Pancreas (tissue), 10 donors: ENCODE measurements around the gene DLGAP4. TPM values are rescaled to one million over a fixed set of nuclear protein-coding genes. Genes with fewer than 3 reads are reported as not detected.

Experiments used
- ATAC-seq, 4 donors: fragments of 200-7000 bp; cut with Tn5 transposase; one replicate each; pipeline versions ENCODE4 v1.8.0 to v1.9.1; 2020; ENCODE audit warnings: mild to moderate bottlenecking in 4 of 4, moderate library complexity in 4 of 4
- DNase-seq, 6 donors: peaks; one replicate each; pipeline ENCODE4 v3.0.0-alpha.2; 2020
- FAIRE-seq: peaks from 2 replicates; lab custom pipeline; 2012; peaks lifted over from hg19 to GRCh38; lab: Jason Lieb, UNC
- H3K27ac ChIP-seq, 4 donors: fragments of 200-600 bp; sonication (generic); 1 replicate in 3 of 4; 2 replicates in 1 of 4; pipeline versions ENCODE4 v1.5.0 to v1.8.0; 2020
- H3K27me3 ChIP-seq, 4 donors: fragments of 200-600 bp; one replicate each; pipeline ENCODE4 v1.8.0; 2021
- H3K36me3 ChIP-seq, 3 donors: fragments of 200-600 bp; sonication (generic) in 1 of 3; one replicate each; pipeline versions ENCODE4 v1.5.0 to v1.8.0; 2020 to 2021
- H3K4me1 ChIP-seq, 3 donors: fragments of 200-600 bp; one replicate each; pipeline ENCODE4 v1.8.0; 2021
- H3K4me3 ChIP-seq, 4 donors: fragments of 200-600 bp; sonication (generic) in 2 of 4; one replicate each; pipeline versions ENCODE4 v1.5.0 to v1.8.0; 2020 to 2021
- H3K9me3 ChIP-seq, 4 donors: fragments of 200-600 bp; one replicate each; pipeline ENCODE4 v1.8.0; 2021
- CTCF ChIP-seq, 4 donors: fragments of 200-600 bp; sonication (generic) in 3 of 4; IDR thresholded peaks; one replicate each; pipeline versions ENCODE4 v1.5.0 to v1.8.0; 2021; ENCODE audit warnings: antibody characterized with exemption in 4 of 4
- WGBS, 2 donors: extraction: QIAGEN DNeasy Blood & Tissue Kit; methylation state at CpG; one replicate each; pipeline ENCODE4 v1.1.7; 2013; 5-methylcytosine and 5-hydroxymethylcytosine counted together
- intact Hi-C, 3 donors: fragments of 100-400 bp; cut with DNase I; formaldehyde crosslinking; loops; one replicate each; pipeline versions ENCODE4 v1.11.1 to v1.14.2; 2022
- polyA plus RNA-seq, 2 donors: library from polyadenylated mRNA; stranded (reverse); fragments of 200-250 nt; gene quantifications; one replicate each; pipeline ENCODE4 v1.2.3, GENCODE V29; 2013
- total RNA-seq, 6 donors: library from RNA; stranded (reverse); fragmentation: NEBNext Ultra II Directional in 4 of 6; extraction: Animal tissue kit (Norgen Biotek cat#: 25700) in 4 of 6; gene quantifications; one replicate each; pipeline versions ENCODE4 v1.2.1 to v1.2.4, GENCODE V29; 2021 to 2023
- donor health status: healthy with polysubstance abuse.
- donor health status: DM: no; HTN: no; CAD: no; lungs with moderate emphysema.
- donor health status: DM: no; HTN: no; CAD: no.
- donor health status: control.
- donor health status: control.
- donor health status: Bipolar disorder and iron deficiency.
- donor health status: DM: yes; HTN: yes; CAD: no.
- donor health status: DM: no; HTN: no; CAD: no.
- donor health status: DM: no; HTN: no; CAD: no.
- donor health status: DM: yes; HTN: yes; CAD: no.

Gene DLGAP4
- total and polyA plus RNA-seq, 8 donors: 28.6 to 49.5 (median 42.6) TPM

- TF ChIP-seq CTCF (IDR thresholded peaks at IDR 0.05): no peak
- Histone ChIP-seq H3K36me3 (no peaks in the 10 kb centered on the region), H3K27ac (no peak overlapping the region), H3K4me1 (peaks cover 0 to 5% (median 3%) of the 10 kb centered on the region in 3 donors), H3K9me3 (no peaks in the 10 kb centered on the region), H3K27me3 (peaks cover 0 to 3% (median 0%) of the 10 kb centered on the region in 4 donors), H3K4me3 (no peak overlapping the region)
- WGBS, 2 donors: 66 to 71% methylated on average over 12 of the region's 12 CpGs
- DNase-seq (no peak), FAIRE-seq (no peak), ATAC-seq (no peak)
- intact Hi-C loops: no loop called here
Measured at GRCh38 chr20:36308986-36309385, 2.8 kb downstream of the DLGAP4 start.

DNA sequence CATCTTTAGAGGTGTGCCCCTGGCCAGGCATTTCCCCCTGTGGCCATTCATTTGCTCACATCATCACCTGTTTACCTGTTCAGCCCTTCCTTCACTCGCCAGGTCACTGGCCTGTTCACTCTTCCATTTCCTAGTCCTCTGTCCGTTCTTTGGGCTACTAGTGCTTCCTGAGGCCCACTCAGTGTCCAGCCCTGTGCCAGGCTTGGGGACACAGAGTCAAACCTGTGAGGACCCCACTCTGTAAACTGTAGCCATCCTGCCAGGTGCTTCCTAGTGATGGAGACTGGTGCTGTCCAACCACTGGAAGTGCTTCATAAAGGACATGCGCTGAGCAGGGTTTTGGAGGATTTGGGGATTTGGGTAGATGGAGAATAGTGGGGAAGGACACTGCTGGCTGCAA, 3.5 kb downstream of the DLGAP4 start:
- H3K4me3 ChIP-seq: no peak overlapping the region
- peaks cover 0 to 5% (median 3%) of the 10 kb centered on the region in 3 donors for H3K4me1 ChIP-seq
- no peak for TF ChIP-seq CTCF (IDR thresholded peaks at IDR 0.05)
- H3K9me3 ChIP-seq: no peaks in the 10 kb centered on the region
- no peaks in the 10 kb centered on the region for H3K36me3 ChIP-seq
- no peak overlapping the region for H3K27ac ChIP-seq
- WGBS, 2 donors: 75 to 76% methylated on average over 3 of the region's 3 CpGs
- FAIRE-seq (no peak), ATAC-seq (no peak), DNase-seq (no peak)
- peaks cover 0 to 3% (median 0%) of the 10 kb centered on the region in 4 donors for H3K27me3 ChIP-seq
- intact Hi-C loops: no loop called here

DNA sequence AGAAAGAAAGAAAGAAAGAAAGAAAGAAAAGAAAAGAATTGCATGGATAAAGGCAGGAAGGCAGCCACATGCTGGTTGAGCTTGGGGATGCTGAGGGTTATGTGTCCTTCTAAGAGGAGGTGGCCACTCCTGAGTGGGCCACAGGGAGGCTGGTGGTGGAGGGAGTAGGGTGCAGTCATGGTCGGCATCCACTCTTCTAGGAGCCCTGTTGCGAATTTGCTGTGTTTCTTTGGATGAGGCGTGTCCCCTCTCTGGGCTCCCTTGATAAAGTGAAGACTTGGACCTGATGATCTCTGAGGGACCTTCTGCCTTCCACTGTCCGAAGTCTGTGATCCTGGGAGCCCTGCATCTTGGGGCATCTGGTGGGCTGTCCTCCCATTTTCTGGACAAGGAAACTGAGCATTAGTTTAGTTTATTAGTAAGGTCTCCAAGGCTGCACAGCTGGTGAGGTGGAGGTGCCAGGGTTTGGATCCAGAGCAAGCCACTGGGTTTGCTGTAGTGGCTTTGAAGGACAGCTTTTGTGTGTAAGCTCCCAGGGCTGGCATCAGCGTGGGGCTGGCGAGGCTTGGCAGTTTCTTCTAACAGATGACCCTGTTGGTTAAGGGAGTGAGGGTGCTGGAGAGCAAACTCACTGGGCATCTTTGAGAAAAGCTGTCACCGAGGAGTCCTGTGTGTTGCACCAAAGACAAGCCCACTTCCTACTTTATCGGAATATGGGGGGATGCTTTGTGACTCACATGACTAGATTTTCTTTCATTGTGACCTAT, 4.3 kb downstream of the DLGAP4 start:
- peaks cover 0 to 3% (median 0%) of the 10 kb centered on the region in 4 donors for H3K27me3 ChIP-seq
- H3K9me3 ChIP-seq: no peaks in the 10 kb centered on the region
- TF ChIP-seq CTCF (IDR thresholded peaks at IDR 0.05): no peak
- intact Hi-C loops: no loop called here
- no peak overlapping the region for H3K27ac ChIP-seq
- H3K4me1 ChIP-seq: peaks cover 0 to 5% (median 3%) of the 10 kb centered on the region in 3 donors
- H3K4me3 ChIP-seq: no peak overlapping the region
- FAIRE-seq: no peak
- 55 to 74% methylated on average over 8 of the region's 8 CpGs for WGBS, 2 donors
- H3K36me3 ChIP-seq: no peaks in the 10 kb centered on the region
- ATAC-seq: no peak
- no peak for DNase-seq

DNA sequence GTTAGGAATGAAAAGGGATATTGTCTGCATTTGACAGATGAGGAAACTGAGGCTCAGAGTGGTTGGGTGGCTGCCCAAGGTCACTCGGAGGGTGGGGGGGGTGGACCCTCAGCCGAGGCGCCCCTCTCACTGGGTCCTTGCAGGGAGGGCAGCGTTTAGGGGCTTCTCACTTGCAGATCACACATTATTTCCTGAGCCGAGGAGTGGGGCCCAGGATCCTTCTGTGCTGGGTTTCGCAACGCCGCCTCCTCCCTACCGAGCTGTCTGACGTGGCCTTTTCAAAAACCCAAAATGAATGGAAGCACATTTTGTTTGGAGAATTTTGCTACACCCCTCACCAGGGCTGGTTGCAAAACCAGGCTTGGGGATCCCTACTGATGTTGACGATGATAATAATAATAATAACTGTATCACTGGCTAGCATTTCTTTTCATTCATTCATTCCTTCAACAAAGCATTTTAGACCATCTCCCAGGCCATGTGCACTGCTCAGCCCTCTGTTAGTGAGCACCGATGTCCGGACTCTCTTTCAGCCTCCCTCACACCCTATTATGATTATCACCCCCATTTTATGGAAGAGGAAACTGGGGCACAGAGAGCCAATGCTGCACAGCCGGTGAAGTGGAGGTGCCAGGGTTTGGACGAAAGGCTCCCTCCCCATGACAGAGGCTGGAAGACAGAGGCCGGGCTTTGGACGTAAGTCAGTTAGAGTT, 5.2 kb downstream of the DLGAP4 start:
- no peaks in the 10 kb centered on the region for H3K9me3 ChIP-seq
- ATAC-seq (no peak), DNase-seq (no peak), FAIRE-seq (no peak)
- H3K4me1 ChIP-seq: peaks cover 0 to 5% (median 3%) of the 10 kb centered on the region in 3 donors
- H3K27ac ChIP-seq: no peak overlapping the region
- 58 to 61% methylated on average over 17 of the region's 17 CpGs for WGBS, 2 donors
- peaks cover 0 to 3% (median 0%) of the 10 kb centered on the region in 4 donors for H3K27me3 ChIP-seq
- no peaks in the 10 kb centered on the region for H3K36me3 ChIP-seq
- intact Hi-C loops: no loop called here
- no peak overlapping the region for H3K4me3 ChIP-seq
- no peak for TF ChIP-seq CTCF (IDR thresholded peaks at IDR 0.05)
